HG03196 (cell line): ENCODE results near the gene DNAJC22.
A peak's percentile ranks its signal among the peaks of the same experiment; 100 is the strongest.
"Not testable (repeated sequence)": the region's sequence is repeated elsewhere in the genome, so short reads cannot be mapped to it uniquely, and the experiment has no call there.

ENCODE experiments used
- ATAC-seq: cut with Tn5 transposase; IDR thresholded peaks from one replicate; pipeline ENCODE4 v1.9.1; 2021; ENCODE audit not compliant: unreplicated experiment

The DNAJC22 gene

DNA sequence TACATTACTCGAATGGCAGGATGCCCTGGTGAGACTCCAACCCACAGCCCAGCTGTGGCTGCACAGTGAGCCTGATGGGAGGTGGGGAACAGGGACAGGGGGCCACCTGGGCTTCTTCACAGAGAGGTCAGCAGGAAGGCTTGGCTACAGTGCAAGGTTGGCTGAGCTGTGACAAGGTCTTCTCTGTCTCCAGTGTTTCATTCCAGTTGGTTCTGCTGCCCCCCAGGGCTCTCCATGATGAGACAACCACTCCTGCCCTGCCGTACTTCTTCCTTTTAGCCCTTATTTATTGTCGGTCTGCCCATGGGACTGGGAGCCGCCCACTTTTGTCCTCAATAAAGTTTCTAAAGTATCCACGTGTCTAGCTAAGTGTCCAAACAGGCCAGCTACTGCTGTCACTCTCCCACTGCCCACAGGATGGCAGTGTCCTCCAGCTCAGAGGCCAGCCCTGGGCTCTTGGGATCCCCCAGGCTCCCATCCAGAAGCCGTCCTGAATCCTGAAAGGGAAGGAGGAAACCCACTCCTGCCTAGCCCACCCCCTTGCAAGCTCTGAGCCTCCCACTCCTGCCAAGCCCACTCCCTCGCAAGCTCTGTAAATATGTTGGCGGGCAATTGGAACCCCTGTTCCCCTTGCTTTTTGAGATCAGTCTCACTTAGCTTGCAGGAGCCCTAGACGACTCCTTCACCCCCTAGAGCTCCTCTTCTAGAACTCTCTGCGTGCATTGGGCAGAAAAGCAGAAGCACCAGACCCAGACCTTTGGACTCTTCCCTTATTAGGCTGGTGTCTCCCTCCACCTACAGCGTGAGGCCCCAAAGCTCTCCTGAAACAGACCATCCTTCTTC, 15.1 kb upstream of the DNAJC22 start:
- no peak for ATAC-seq

- no peak for ATAC-seq
Measured at GRCh38 chr12:49332441-49332861, 14.2 kb upstream of the DNAJC22 start.

- no peak for ATAC-seq
Measured at GRCh38 chr12:49332891-49333371, 13.8 kb upstream of the DNAJC22 start.

GRCh38 chr12:49333778-49334177, 12.9 kb upstream of the DNAJC22 start:
- ATAC-seq, result not testable (repeated sequence)

- ATAC-seq, result no peak
Measured at GRCh38 chr12:49334226-49334625, 12.5 kb upstream of the DNAJC22 start.

DNA sequence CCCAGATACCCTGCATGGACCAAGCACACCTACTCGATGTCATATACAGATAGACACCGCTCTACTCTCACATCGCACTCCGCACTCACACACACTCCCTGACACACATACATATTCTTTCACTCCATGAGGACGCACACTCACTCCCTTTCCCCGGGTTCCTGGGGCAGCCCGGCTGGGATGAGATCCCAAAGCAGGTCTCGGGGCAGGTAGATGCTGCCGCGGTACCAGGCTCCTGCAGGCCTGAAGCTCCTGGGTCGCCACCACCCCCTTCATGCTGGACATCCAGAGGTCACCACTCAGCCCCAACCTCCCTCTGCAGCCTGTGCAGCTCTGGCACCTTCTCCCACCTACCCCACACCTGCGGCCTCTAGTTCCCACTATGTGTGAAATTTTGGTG, 12.0 kb upstream of the DNAJC22 start:
- no peak for ATAC-seq

- ATAC-seq, result no peak
Measured at GRCh38 chr12:49335118-49335954, 11.4 kb upstream of the DNAJC22 start.

GRCh38 chr12:49335955-49336644, 10.6 kb upstream of the DNAJC22 start:
- ATAC-seq, result no peak

GRCh38 chr12:49336645-49337584, 9.8 kb upstream of the DNAJC22 start, which contains the start of gene C1QL4:
TSS of gene C1QL4 (minus strand) at chr12:49337188. CDS start at chr12:49336477, 711 bp downstream.
- ATAC-seq, result no peak

DNA sequence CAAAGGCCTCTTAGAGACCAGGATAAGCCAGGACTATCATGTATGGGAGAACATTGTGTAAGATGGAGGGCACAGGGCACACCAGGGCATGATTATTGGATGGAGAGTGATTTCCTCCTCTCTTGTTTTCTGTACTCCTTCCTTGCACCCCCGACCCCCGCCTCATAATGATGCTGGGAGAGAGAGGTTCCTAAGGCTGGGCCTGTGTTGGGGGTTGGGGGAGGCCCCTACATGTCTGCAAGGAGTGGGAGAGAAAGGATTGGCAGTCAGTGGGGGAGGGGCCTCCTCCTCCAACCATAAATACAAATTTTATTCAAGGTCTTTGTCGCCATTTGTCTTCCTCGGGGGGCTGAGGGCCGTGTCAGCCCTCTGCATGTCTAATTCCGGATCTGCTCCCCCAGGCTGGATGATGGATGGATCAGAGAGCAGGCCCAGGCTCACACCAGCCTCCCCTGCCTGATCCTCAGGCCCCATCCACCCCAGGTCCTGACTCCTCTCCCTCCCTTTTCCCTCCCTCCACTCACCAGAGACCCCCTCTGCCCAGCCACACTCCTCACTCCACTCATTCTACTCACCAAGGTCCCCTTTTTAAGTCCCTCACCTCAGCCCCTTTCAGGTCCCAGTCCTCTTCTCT, 7.7 kb upstream of the DNAJC22 start:
- no peak for ATAC-seq

DNA sequence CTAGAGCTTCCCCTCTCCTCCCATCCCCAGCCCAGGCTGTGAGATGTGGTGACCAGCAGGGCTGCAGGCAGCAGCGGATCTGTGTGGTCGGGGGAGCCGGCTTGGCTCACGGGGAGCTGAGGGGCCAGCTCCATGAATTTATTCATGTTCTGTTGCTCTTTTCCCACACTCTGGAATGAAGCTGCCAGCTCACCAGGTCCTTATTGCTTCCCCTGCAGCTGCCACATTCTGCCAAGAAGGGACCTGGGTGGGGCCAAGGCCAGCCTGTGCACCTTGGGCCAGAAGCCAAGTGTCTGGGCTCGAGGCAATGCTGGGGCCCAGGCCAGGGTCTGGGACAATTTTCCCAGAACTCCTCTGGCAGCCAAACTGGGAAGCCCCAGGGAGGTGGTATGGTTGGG, 7.2 kb upstream of the DNAJC22 start:
- no peak for ATAC-seq

- ATAC-seq, result no peak
Measured at GRCh38 chr12:49340095-49340870, 6.4 kb upstream of the DNAJC22 start.

- no peak for ATAC-seq
Measured at GRCh38 chr12:49340971-49341776, 5.5 kb upstream of the DNAJC22 start.

GRCh38 chr12:49341777-49342065, 5.0 kb upstream of the DNAJC22 start:
- no peak for ATAC-seq

GRCh38 chr12:49342066-49342913, 4.4 kb upstream of the DNAJC22 start:
- ATAC-seq, result peak; percentile 57

DNA sequence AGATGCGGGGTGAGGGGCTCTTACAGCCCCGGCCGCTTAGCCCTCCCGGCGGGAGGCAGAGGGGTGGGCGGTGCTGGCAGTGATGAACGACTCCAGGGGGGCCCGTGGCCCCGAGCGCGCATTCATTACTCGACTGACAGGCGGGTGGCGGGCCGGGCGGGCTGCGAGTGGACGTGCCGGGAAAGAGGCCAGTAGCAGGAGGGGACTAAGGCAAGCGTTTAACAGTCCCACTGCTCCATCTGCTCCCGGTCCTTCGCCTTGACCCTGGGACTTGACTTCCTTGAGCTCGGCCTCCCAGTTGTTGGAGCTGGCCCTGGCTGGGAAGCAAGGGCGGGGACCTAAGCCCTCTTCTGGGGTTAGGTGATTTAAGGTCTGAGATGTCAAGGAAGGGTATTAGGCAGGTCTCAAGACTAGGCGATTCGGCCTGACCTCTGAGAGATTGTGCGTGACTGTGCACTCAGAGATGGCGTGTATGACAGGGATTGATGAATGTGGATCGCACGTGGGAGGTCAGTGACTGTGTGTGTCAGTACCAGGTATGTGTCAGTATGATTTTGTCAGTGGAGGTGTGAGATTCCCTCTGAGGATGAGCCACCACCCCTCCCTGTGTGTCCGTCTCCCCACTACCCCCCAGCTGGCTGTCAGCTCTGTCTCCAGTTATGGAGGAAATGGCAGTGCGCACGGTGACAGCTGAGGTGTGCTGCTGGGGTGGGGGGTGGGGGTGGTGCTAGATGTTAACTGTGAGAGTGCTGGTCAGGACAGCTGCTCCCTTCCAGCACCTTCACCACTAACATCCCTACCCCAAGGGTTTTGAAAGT, 3.6 kb upstream of the DNAJC22 start:
- no peak for ATAC-seq
